H1 (cell line): Measurements from ENCODE around the gene WLS. TPM values are rescaled to one million over a fixed set of nuclear protein-coding genes. Genes with fewer than 3 reads are reported as not detected.

Experiments used
- CTCF ChIA-PET: fragments of 300-600 bp; sonication (Branson Sonifier 250); formaldehyde crosslinking; loops from one replicate; lab custom pipeline; 2021; ENCODE audit not compliant: partially characterized antibody; lab: Charles Lee
- POLR2A ChIA-PET: fragments of 300-600 bp; sonication (Branson Sonifier 250); formaldehyde crosslinking; loops from one replicate; lab custom pipeline; 2021; ENCODE audit warnings: inconsistent platforms; ENCODE audit not compliant: partially characterized antibody; lab: Charles Lee
- DNase-seq, 2 experiments: peaks; one replicate each; pipeline versions ENCODE4 v3.0.0 to v3.0.0-alpha.2; 2010 to 2022; ENCODE audit warnings: low spot score in 2 of 2, low read depth in 1 of 2, mixed read lengths in 1 of 2
- FAIRE-seq: peaks from 2 replicates; lab custom pipeline; 2011; peaks lifted over from hg19 to GRCh38; lab: Jason Lieb, UNC
- H2AFZ ChIP-seq: 2 replicates; pipeline ENCODE4 v1.8.1; 2012; ENCODE audit warnings: low read length, inconsistent platforms
- H2AK5ac ChIP-seq: 2 replicates; pipeline ENCODE4 v1.6.1; 2013; ENCODE audit warnings: low read depth, low read length
- H2BK120ac ChIP-seq: replicated peaks from 2 replicates; pipeline ENCODE3; 2013; ENCODE audit warnings: low read depth, low read length, inconsistent platforms
- H2BK12ac ChIP-seq: 2 replicates; pipeline ENCODE4 v1.6.1; 2013; ENCODE audit warnings: low read depth, low read length
- H2BK15ac ChIP-seq: 2 replicates; pipeline ENCODE4 v1.6.1; 2013; ENCODE audit warnings: low read length
- H2BK20ac ChIP-seq: 2 replicates; pipeline ENCODE4 v1.6.1; 2013; ENCODE audit warnings: low read length
- H2BK5ac ChIP-seq: 2 replicates; pipeline ENCODE4 v1.6.1; 2013; ENCODE audit warnings: low read depth, low read length
- H3K14ac ChIP-seq: 2 replicates; pipeline ENCODE4 v1.6.1; 2013; ENCODE audit warnings: inconsistent platforms; ENCODE audit not compliant: insufficient read length
- H3K18ac ChIP-seq: 2 replicates; pipeline ENCODE4 v1.6.1; 2013; ENCODE audit warnings: low read length; ENCODE audit errors: extremely low read depth
- H3K23ac ChIP-seq: 2 replicates; pipeline ENCODE4 v1.6.1; 2013; ENCODE audit warnings: inconsistent platforms; ENCODE audit not compliant: insufficient read length
- H3K23me2 ChIP-seq: 2 replicates; pipeline ENCODE4 v1.6.1; 2013; ENCODE audit warnings: low read depth, low read length
- H3K27ac ChIP-seq: 2 replicates; pipeline ENCODE4 v1.6.1; 2011; ENCODE audit warnings: low read depth, low read length, inconsistent platforms
- H3K27me3 ChIP-seq, 4 experiments: replicated peaks in 1 of 4; 1 replicate in 1 of 4; 2 replicates in 3 of 4; pipeline versions ENCODE4 v1.6.1 to v1.8.1; 2011 to 2013; ENCODE audit warnings: low read length in 3 of 4, mild to moderate bottlenecking in 3 of 4, inconsistent platforms in 2 of 4, mixed read lengths in 2 of 4, moderate library complexity in 1 of 4; ENCODE audit not compliant: control insufficient read depth in 3 of 4, insufficient read depth in 3 of 4; ENCODE audit errors: extremely low read depth in 1 of 4
- H3K36me3 ChIP-seq, 4 experiments: 2 replicates each; pipeline versions ENCODE4 v1.6.1 to v1.8.1; 2011 to 2013; ENCODE audit warnings: mild to moderate bottlenecking in 4 of 4, low read length in 3 of 4, moderate library complexity in 2 of 4, control low read depth in 1 of 4, inconsistent platforms in 1 of 4; ENCODE audit not compliant: insufficient read depth in 4 of 4, control insufficient read depth in 2 of 4
- H3K4ac ChIP-seq: replicated peaks from 2 replicates; pipeline ENCODE3; 2013; ENCODE audit warnings: low read length, low read depth, mixed read lengths, inconsistent platforms; ENCODE audit not compliant: insufficient read length
- H3K4me1 ChIP-seq, 4 experiments: replicated peaks in 1 of 4; 1 replicate in 1 of 4; 2 replicates in 3 of 4; pipeline versions ENCODE4 v1.6.1 to v1.8.1; 2011 to 2013; ENCODE audit warnings: low read length in 3 of 4, inconsistent platforms in 2 of 4, mixed read lengths in 1 of 4; ENCODE audit not compliant: insufficient read depth in 4 of 4, control insufficient read depth in 3 of 4
- H3K4me2 ChIP-seq, 2 experiments: 2 replicates each; pipeline versions ENCODE4 v1.6.1 to v1.8.1; 2011 to 2013; ENCODE audit warnings: low read depth in 2 of 2, low read length in 2 of 2, control low read depth in 1 of 2, inconsistent platforms in 1 of 2, mild to moderate bottlenecking in 1 of 2; ENCODE audit not compliant: insufficient read depth in 1 of 2
- H3K4me3 ChIP-seq, 4 experiments: fragments of 200-600, 300-600 bp in 1 of 4; sonication (generic), shearing (Covaris generic), sonication (Bioruptor Twin) in 1 of 4; 2 replicates each; pipeline versions ENCODE4 v1.5.1 to v1.8.1; 2011 to 2016; ENCODE audit warnings: low read length in 4 of 4, low read depth in 3 of 4, control low read depth in 2 of 4, inconsistent platforms in 2 of 4, mild to moderate bottlenecking in 2 of 4, mixed read lengths in 1 of 4, moderate library complexity in 1 of 4; ENCODE audit not compliant: insufficient read depth in 2 of 4; ENCODE audit errors: extremely low read depth in 1 of 4
- H3K56ac ChIP-seq: replicated peaks from 2 replicates; pipeline ENCODE3; 2013; ENCODE audit warnings: low read depth, mild to moderate bottlenecking, mixed read lengths, low read length, inconsistent platforms; ENCODE audit not compliant: insufficient read length
- H3K79me1 ChIP-seq: 2 replicates; pipeline ENCODE4 v1.6.1; 2013; ENCODE audit warnings: low read depth, low read length, control low read depth
- H3K79me2 ChIP-seq, 2 experiments: 2 replicates each; pipeline versions ENCODE4 v1.6.1 to v1.8.1; 2012 to 2013; ENCODE audit warnings: low read length in 2 of 2, mild to moderate bottlenecking in 2 of 2, inconsistent platforms in 1 of 2; ENCODE audit not compliant: insufficient read depth in 2 of 2, control insufficient read depth in 1 of 2
- H3K9ac ChIP-seq, 4 experiments: replicated peaks in 1 of 4; 1 replicate in 1 of 4; 2 replicates in 3 of 4; pipeline versions ENCODE4 v1.6.1 to v1.8.1; 2011 to 2013; ENCODE audit warnings: low read depth in 3 of 4, low read length in 3 of 4, control low read depth in 2 of 4, mild to moderate bottlenecking in 2 of 4, moderate library complexity in 2 of 4, inconsistent platforms in 1 of 4; ENCODE audit errors: extremely low read depth in 1 of 4
- H3K9me3 ChIP-seq, 2 experiments: 2 replicates each; pipeline versions ENCODE4 v1.6.1 to v1.8.1; 2012 to 2013; ENCODE audit warnings: mild to moderate bottlenecking in 2 of 2, moderate library complexity in 2 of 2, control low read depth in 1 of 2, inconsistent platforms in 1 of 2, low read depth in 1 of 2, low read length in 1 of 2, mixed read lengths in 1 of 2; ENCODE audit not compliant: insufficient read depth in 2 of 2
- H4K20me1 ChIP-seq, 2 experiments: replicated peaks in 1 of 2; 2 replicates each; pipeline versions ENCODE3 to v1.8.1; 2011 to 2013; ENCODE audit warnings: inconsistent platforms in 2 of 2, low read length in 2 of 2, mild to moderate bottlenecking in 1 of 2; ENCODE audit not compliant: insufficient read depth in 2 of 2, control insufficient read depth in 1 of 2
- H4K5ac ChIP-seq: 2 replicates; pipeline ENCODE4 v1.6.1; 2013; ENCODE audit warnings: low read length, low read depth, mixed read lengths, inconsistent platforms; ENCODE audit not compliant: insufficient read length
- H4K8ac ChIP-seq: 2 replicates; pipeline ENCODE4 v1.8.0; 2013; ENCODE audit warnings: mild to moderate bottlenecking, moderate library complexity, low read length, inconsistent platforms; ENCODE audit not compliant: insufficient read depth; ENCODE audit errors: extremely low read depth
- H4K91ac ChIP-seq: replicated peaks from 2 replicates; pipeline ENCODE3; 2013; ENCODE audit warnings: low read length, mixed read lengths, inconsistent platforms; ENCODE audit not compliant: insufficient read length
- TCF12 ChIP-seq: IDR thresholded peaks from 2 replicates; pipeline ENCODE4 v1.6.1; 2011; ENCODE audit warnings: low read depth, mild to moderate bottlenecking, low read length
- TEAD4 ChIP-seq: IDR thresholded peaks from 2 replicates; pipeline ENCODE4 v1.6.1; 2012; ENCODE audit warnings: low read depth, low read length, inconsistent platforms, mixed read lengths
- WGBS, 2 experiments: shearing (Covaris generic) in 1 of 2; methylation state at CpG; one replicate each; pipeline versions ENCODE4 v1.1.6 to v1.1.7; 2013 to 2015; ENCODE audit warnings: low lambda C conversion rate in 2 of 2, mixed read lengths in 2 of 2, inconsistent platforms in 1 of 2, low coverage in 1 of 2, missing lambda C conversion rate in 1 of 2; ENCODE audit not compliant: insufficient replicate concordance in 2 of 2, insufficient coverage in 1 of 2, insufficient read length in 1 of 2; ENCODE audit errors: extremely low coverage in 1 of 2, missing lambda C conversion rate in 1 of 2; 5-methylcytosine and 5-hydroxymethylcytosine counted together
- polyA plus RNA-seq, 7 experiments: library from polyadenylated mRNA; depleted of rRNA in 3 of 7; stranded (reverse) in 5 of 7; unstranded in 2 of 7; fragments of >200 nt in 5 of 7; fragments of 200-250 nt in 2 of 7; gene quantifications; 1 replicate in 5 of 7; 2 replicates in 1 of 7; 4 replicates in 1 of 7; pipeline versions ENCODE4 v1.2.1 to v1.2.3, GENCODE V29; 2011 to 2013; ENCODE audit warnings: missing spikeins in 2 of 7, mixed read lengths in 2 of 7
- total RNA-seq: library from RNA; stranded (reverse); fragmentation: NEBNext Ultra II Directional; extraction: Animal tissue kit (Norgen Biotek cat#: 25700); gene quantifications from 2 replicates; pipeline ENCODE4 v1.2.1, GENCODE V29; 2021

Gene WLS
- total and polyA plus RNA-seq, 2 of the 8 experiments (the other 6 are each of a cell fraction or from before 2014, with no cell fraction given): 1.2 to 2.7 TPM

- no peaks in the 10 kb centered on the region for H4K20me1 ChIP-seq
- H2BK120ac ChIP-seq: no peak overlapping the region
- DNase-seq (no peak), FAIRE-seq (no peak)
- no peaks in the 10 kb centered on the region for H3K36me3 ChIP-seq
- H3K4ac ChIP-seq: no peak overlapping the region
- no peak overlapping the region for H2BK15ac ChIP-seq
- no peak overlapping the region for H3K56ac ChIP-seq
- no peak overlapping the region; a peak in 1 of 4 replicates for H3K4me2 ChIP-seq
- H2AK5ac ChIP-seq: no peak overlapping the region
- no peak overlapping the region for H2AFZ ChIP-seq
- no peaks in the 10 kb centered on the region for H3K27me3 ChIP-seq
- no peak overlapping the region for H3K9ac ChIP-seq
- H3K14ac ChIP-seq: no peak overlapping the region
- WGBS, 2 experiments: 93% methylated on average over 8 of the region's 8 CpGs; no CpG with 5 or more reads in 1 of the 2 experiments
- no peak overlapping the region for H4K5ac ChIP-seq
- H3K23me2 ChIP-seq: no peaks in the 10 kb centered on the region
- H3K9me3 ChIP-seq: no peaks in the 10 kb centered on the region
- ChIA-PET CTCF (interaction anchor here (1.0 to 1.6 kb wide), 3 partner anchors 29 to 197 kb away, joined by 3 to 8 read pairs (median 5); no protein-coding TSS in a partner anchor), POLR2A (no interaction called here)
- H3K79me1 ChIP-seq: no peaks in the 10 kb centered on the region
- no peaks in the 10 kb centered on the region for H3K4me1 ChIP-seq
- H3K27ac ChIP-seq: no peak overlapping the region
- no peaks in the 10 kb centered on the region for H3K79me2 ChIP-seq
- no peak overlapping the region for H2BK12ac ChIP-seq
- H2BK5ac ChIP-seq: no peak overlapping the region
- TF ChIP-seq TEAD4: peak; percentile 41; the same call in 1 of the 2 replicates
- no peak for TF ChIP-seq TCF12
- TF ChIP-seq, all 59 proteins: peak for 1
- Histone ChIP-seq H3K23ac (no peak overlapping the region), H3K18ac (no peak overlapping the region), H2BK20ac (no peak overlapping the region), H4K8ac (no peak overlapping the region), H4K91ac (no peak overlapping the region), H3K4me3 (no peak overlapping the region)
Observed at GRCh38 chr1:68149907-68150306, 82.4 kb downstream of the WLS start.
